ENCODE measurements around the gene PIGH. TPM values are rescaled to one million over a fixed set of nuclear protein-coding genes. Genes with fewer than 3 reads are reported as not detected.

The PIGH gene, protein sequence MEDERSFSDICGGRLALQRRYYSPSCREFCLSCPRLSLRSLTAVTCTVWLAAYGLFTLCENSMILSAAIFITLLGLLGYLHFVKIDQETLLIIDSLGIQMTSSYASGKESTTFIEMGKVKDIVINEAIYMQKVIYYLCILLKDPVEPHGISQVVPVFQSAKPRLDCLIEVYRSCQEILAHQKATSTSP
- total RNA-seq, result 29.4 TPM

DNA sequence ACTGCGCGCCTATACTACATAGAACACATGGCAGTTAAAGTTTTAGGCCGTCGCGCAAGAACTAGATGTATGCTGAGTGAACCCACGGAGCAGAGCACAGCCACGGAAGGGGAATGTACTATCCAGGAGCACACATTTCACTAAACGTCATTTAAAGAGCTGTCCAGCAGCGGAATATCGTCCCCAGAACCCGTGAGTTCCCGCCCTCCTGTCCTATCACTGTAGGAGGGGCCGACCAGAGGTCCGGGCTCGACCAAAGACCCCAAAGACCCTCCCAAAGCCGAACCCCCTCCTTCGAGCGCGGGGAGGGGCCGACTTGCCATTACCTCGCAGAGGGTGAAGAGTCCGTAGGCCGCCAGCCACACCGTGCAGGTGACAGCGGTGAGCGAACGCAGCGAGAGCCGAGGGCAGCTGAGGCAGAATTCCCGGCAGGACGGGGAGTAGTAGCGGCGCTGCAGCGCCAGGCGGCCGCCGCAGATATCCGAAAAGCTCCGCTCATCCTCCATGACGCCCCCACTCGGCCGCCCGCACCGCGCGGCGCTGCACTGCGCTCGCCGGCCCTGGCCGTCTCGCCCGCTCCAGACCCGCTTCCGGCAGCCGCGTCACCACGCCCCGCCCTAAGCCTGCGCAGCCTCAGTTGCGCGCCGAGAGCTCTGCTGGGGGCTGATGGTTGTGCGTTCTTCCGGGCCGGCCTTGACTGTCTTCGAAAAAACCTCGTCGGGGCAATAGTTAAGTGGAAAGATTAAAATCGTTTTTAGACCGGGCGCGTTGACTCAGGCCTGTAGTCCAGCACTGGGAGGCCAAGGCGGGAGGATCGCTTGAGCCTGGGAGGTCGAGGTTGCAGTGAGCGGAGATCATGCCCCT is at the start of gene PIGH:
TSS of gene PIGH (minus strand) at position 571 of the 864 bp plus-strand sequence. CDS start at position 506, 65 bp downstream.

DNA sequence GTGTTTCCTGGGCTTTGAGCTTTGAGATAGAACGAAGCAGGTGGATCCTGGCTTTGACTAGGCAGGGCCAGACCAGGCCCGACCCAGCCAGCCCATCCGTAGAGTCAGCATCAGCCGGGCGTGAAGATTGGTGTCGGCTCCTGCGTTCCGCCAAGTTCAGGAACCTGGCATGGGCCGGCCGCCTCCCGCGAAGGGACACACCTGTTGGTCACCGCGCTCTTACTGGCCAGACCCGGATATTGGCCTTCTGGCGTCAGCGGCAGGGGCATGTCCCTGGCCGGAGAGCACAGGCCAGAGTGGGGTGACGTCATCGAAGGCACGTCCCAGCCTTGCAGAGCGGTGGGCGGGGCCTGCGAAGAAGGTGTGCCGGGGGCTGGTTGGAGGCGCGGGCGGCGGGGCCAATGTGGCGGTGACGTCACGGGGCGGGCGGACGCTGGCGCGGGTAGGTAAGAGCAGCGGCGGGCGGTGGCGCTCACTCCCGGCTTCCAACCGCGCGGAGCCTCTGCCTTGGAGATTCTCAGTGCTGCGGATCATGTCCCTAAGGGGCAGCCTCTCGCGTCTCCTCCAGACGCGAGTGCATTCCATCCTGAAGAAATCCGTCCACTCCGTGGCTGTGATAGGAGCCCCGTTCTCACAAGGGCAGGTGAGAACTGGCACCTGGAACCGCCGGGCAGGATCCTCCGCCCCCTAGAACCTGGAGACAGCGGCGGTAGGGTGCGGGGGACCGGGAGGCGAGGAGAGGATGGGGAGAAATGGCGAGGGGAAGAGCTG is 19.6 kb upstream of the PIGH start, which contains the start of gene ARG2:
TSS of gene ARG2 (plus strand) at position 475 of the 771 bp plus-strand sequence. CDS start at position 533, 58 bp downstream.

Small RNA genes within 50 kb of the gene (small RNA-seq; reads per million reads assigned to genes)
- gene AL132640.3 (ENCODE audit: low replicate concordance) (not detected), gene RF00019 (ENCODE audit: low replicate concordance) (not detected)

Other genes starting within 250 kb of the PIGH start
- 138 TPM for gene ATP6V1D, start 240.5 kb downstream of the PIGH start, total RNA-seq
- 86.4 TPM for gene EIF2S1, start 239.9 kb downstream of the PIGH start, total RNA-seq
- gene PLEK2, start 188.1 kb downstream of the PIGH start, total RNA-seq, result not detected
- gene TMEM229B, start 111.5 kb downstream of the PIGH start, total RNA-seq, result 19.1 TPM
- 37.2 TPM for gene PLEKHH1, start 67.0 kb downstream of the PIGH start, total RNA-seq
- 40.7 TPM for gene ARG2, start 19.7 kb upstream of the PIGH start, total RNA-seq
- 62.0 TPM for gene VTI1B, start 74.4 kb upstream of the PIGH start, total RNA-seq
- 124 TPM for gene RDH11, start 95.5 kb upstream of the PIGH start, total RNA-seq
- not detected for gene RDH12, start 101.6 kb upstream of the PIGH start, total RNA-seq
- gene ZFYVE26, start 216.3 kb upstream of the PIGH start, total RNA-seq, result 56.0 TPM
- gene RAD51B, start 219.5 kb upstream of the PIGH start, total RNA-seq, result 13.5 TPM